ENCODE data around the gene PPCDC.

PPCDC gene

GRCh38 chr15:75025548-75026260 is 2.3 kb downstream of the PPCDC start:
- DNase-seq (ENCODE audit: low read depth) = no peak
- no peak for TF ChIP-seq CTCF (conservative IDR thresholded peaks at IDR 0.05; ENCODE audit: low read length)
- no peak overlapping the region for H3K4me3 ChIP-seq (ENCODE audit: low read length)

- DNase-seq (ENCODE audit: low read depth) = no peak
- no peak overlapping the region for H3K4me3 ChIP-seq (ENCODE audit: low read length)
- no peak for TF ChIP-seq CTCF (conservative IDR thresholded peaks at IDR 0.05; ENCODE audit: low read length)
These were observed 4.2 kb downstream of the PPCDC start for GRCh38 chr15:75027551-75027950.

GRCh38 chr15:75028991-75029377 is 5.6 kb downstream of the PPCDC start:
- TF ChIP-seq CTCF (conservative IDR thresholded peaks at IDR 0.05; ENCODE audit: low read length) = no peak
- no peak for DNase-seq (ENCODE audit: low read depth)
- no peak overlapping the region for H3K4me3 ChIP-seq (ENCODE audit: low read length)

- peak overlapping the region; percentile 46 for H3K4me3 ChIP-seq (ENCODE audit: low read length)
- peak; percentile 90 for TF ChIP-seq CTCF (conservative IDR thresholded peaks at IDR 0.05; ENCODE audit: low read length)
- peak; percentile 89 for DNase-seq (ENCODE audit: low read depth)
These were observed 6.1 kb downstream of the PPCDC start for GRCh38 chr15:75029378-75030022.

- no peak for TF ChIP-seq CTCF (conservative IDR thresholded peaks at IDR 0.05; ENCODE audit: low read length)
- H3K4me3 ChIP-seq (ENCODE audit: low read length) = peak overlapping the region; percentile 46
- peak; percentile 40 for DNase-seq (ENCODE audit: low read depth)
These were observed 6.6 kb downstream of the PPCDC start for GRCh38 chr15:75030023-75030413.

GRCh38 chr15:75030424-75030823 is 7.0 kb downstream of the PPCDC start:
- no peak; the same call in 1 of the 2 replicates for TF ChIP-seq CTCF (conservative IDR thresholded peaks at IDR 0.05; ENCODE audit: low read length)
- no peak overlapping the region for H3K4me3 ChIP-seq (ENCODE audit: low read length)

GRCh38 chr15:75031848-75032247 is 8.5 kb downstream of the PPCDC start:
- TF ChIP-seq CTCF (conservative IDR thresholded peaks at IDR 0.05; ENCODE audit: low read length) = no peak
- no peak overlapping the region for H3K4me3 ChIP-seq (ENCODE audit: low read length)
- no peak for DNase-seq (ENCODE audit: low read depth)

More at GRCh38 chr15:75030424-75030823, 7.0 kb downstream of the PPCDC start:
- DNase-seq (ENCODE audit: low read depth) = no peak
